Measurements from ENCODE around the gene COL11A1.

DNA sequence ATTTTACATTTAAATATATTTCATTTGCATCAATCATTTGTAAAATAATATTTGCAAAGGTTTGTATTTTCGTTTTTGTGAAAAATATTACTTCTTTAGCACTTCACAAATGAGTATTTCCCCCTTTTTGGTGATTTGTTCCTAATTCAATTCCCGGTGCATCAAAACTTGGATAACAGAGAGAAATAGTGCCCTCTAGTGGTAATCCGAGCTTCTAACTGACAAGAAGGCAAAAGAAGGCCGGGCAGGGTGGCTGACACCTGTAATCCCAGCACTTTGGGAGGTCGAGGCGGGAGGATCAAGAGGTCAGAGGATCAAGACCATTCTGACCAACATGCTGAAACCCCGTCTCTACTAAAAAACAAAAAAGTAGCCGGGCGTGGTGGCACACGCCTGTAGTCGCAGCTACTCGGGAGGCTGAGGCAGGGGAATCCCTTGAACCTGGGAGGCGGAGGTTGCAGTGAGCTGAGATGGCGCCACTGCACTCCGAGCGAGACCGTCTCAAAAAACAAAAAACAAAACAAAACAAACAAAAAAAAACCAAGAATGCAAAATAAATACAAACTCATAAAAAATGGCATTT is 137.7 kb downstream of the COL11A1 start:
- TF ChIP-seq CTCF (IDR thresholded peaks at IDR 0.05; ENCODE audit: insufficient read depth, low read depth, low read length), result peak; percentile 59
- TF ChIP-seq EZH2 (IDR thresholded peaks at IDR 0.05; ENCODE audit: insufficient read depth, low read length), result no peak

All from astrocyte (in vitro differentiated cells and primary cell).